WTC11 (cell line): ENCODE data around the gene P2RX2. TPM values are rescaled to one million over a fixed set of nuclear protein-coding genes. Genes with fewer than 3 reads are reported as not detected.

Experiments used
- ATAC-seq: fragments of 200-7000 bp; cut with Tn5 transposase; 2 replicates; pipeline ENCODE4 v1.10.0; 2021; ENCODE audit warnings: mild to moderate bottlenecking, moderate library complexity
- CTCF ChIA-PET: fragments of 300-600 bp; sonication (Branson Sonifier 250); formaldehyde crosslinking; loops from one replicate; lab custom pipeline; 2021; ENCODE audit warnings: antibody characterized with exemption; lab: Charles Lee
- POLR2A ChIA-PET: fragments of 350-600 bp; sonication (Branson Sonifier 250); formaldehyde crosslinking; loops from one replicate; lab custom pipeline; 2021; ENCODE audit warnings: antibody characterized with exemption; lab: Charles Lee
- DNase-seq: peaks from one replicate; pipeline ENCODE4 v3.0.0; 2021; ENCODE audit warnings: low spot score
- H3K27ac Mint-ChIP-seq: 2 replicates; pipeline ENCODE4 v1.8.0; 2021; ENCODE audit warnings: mixed read lengths
- H3K27me3 Mint-ChIP-seq: 2 replicates; pipeline ENCODE4 v1.8.0; 2021; ENCODE audit warnings: low read depth, mild to moderate bottlenecking, moderate library complexity, mixed read lengths
- H3K36me3 Mint-ChIP-seq: 2 replicates; pipeline ENCODE4 v1.8.0; 2021; ENCODE audit warnings: mixed read lengths
- H3K4me1 Mint-ChIP-seq: 2 replicates; pipeline ENCODE4 v1.8.0; 2022; ENCODE audit warnings: mixed read lengths
- H3K4me3 Mint-ChIP-seq: 2 replicates; pipeline ENCODE4 v1.8.0; 2021; ENCODE audit warnings: mild to moderate bottlenecking, moderate library complexity, mixed read lengths
- H3K9me3 Mint-ChIP-seq: 2 replicates; pipeline ENCODE4 v1.8.0; 2021; ENCODE audit warnings: mixed read lengths
- ESRRA ChIP-seq: sonication (generic); formaldehyde crosslinking; IDR thresholded peaks from 2 replicates; pipeline ENCODE4 v1.8.1; 2022; ENCODE audit warnings: mild to moderate bottlenecking, missing genetic modification reagents, borderline replicate concordance
- GABPB1 ChIP-seq: sonication (generic); formaldehyde crosslinking; IDR thresholded peaks from 2 replicates; pipeline ENCODE4 v1.8.1; 2023; ENCODE audit warnings: mild to moderate bottlenecking, missing genetic modification reagents
- KAT7 ChIP-seq: sonication (generic); formaldehyde crosslinking; IDR thresholded peaks from 2 replicates; pipeline ENCODE4 v1.8.1; 2023; ENCODE audit warnings: missing genetic modification reagents, mild to moderate bottlenecking, borderline replicate concordance
- MXD4 ChIP-seq: fragments of 250-450 bp; sonication (Bioruptor Pico); IDR thresholded peaks from 2 replicates; pipeline ENCODE4 v1.8.0; 2021; ENCODE audit warnings: mild to moderate bottlenecking, moderate library complexity, borderline replicate concordance
- MYBL2 ChIP-seq: sonication (generic); formaldehyde crosslinking; IDR thresholded peaks from 2 replicates; pipeline ENCODE4 v1.8.1; 2023; ENCODE audit warnings: mild to moderate bottlenecking, moderate library complexity, missing genetic modification reagents
- NR1H2 ChIP-seq: sonication (generic); formaldehyde crosslinking; IDR thresholded peaks from 2 replicates; pipeline ENCODE4 v1.9.0; 2021; ENCODE audit warnings: mild to moderate bottlenecking, moderate library complexity, missing genetic modification reagents
- ZNF219 ChIP-seq: sonication (generic); formaldehyde crosslinking; IDR thresholded peaks from 2 replicates; pipeline ENCODE4 v1.8.0; 2023; ENCODE audit warnings: missing genetic modification reagents, mild to moderate bottlenecking, borderline replicate concordance
- ZNF263 ChIP-seq: sonication (generic); formaldehyde crosslinking; IDR thresholded peaks from 2 replicates; pipeline ENCODE4 v1.8.1; 2022; ENCODE audit warnings: low read depth, mild to moderate bottlenecking, moderate library complexity, missing genetic modification reagents
- ZNF317 ChIP-seq: sonication (generic); formaldehyde crosslinking; IDR thresholded peaks from 2 replicates; pipeline ENCODE4 v1.8.1; 2023; ENCODE audit warnings: low read depth, mild to moderate bottlenecking, moderate library complexity, missing genetic modification reagents, borderline replicate concordance
- ZNF671 ChIP-seq: fragments of 250-450 bp; sonication (Bioruptor Pico); IDR thresholded peaks from 2 replicates; pipeline ENCODE4 v1.8.0; 2021; ENCODE audit warnings: mild to moderate bottlenecking
- total RNA-seq: library from RNA; stranded (reverse); gene quantifications from 3 replicates; pipeline ENCODE4 v1.2.3, GENCODE V29; 2021
- TF ChIP-seq, protein P1 (sequence below): sonication (generic); formaldehyde crosslinking; IDR thresholded peaks from 2 replicates; pipeline ENCODE4 v1.8.0; 2022; ENCODE audit warnings: missing genetic modification reagents
- TF ChIP-seq, protein P2 (sequence below): sonication (generic); formaldehyde crosslinking; IDR thresholded peaks from 2 replicates; pipeline ENCODE4 v1.8.1; 2023; ENCODE audit warnings: mild to moderate bottlenecking, missing genetic modification reagents, moderate library complexity
- TF ChIP-seq, protein P3 (sequence below): sonication (generic); formaldehyde crosslinking; IDR thresholded peaks from 2 replicates; pipeline ENCODE4 v1.8.1; 2023; ENCODE audit warnings: mild to moderate bottlenecking, moderate library complexity, missing genetic modification reagents
- TF ChIP-seq, protein P4 (sequence below): sonication (generic); formaldehyde crosslinking; IDR thresholded peaks from 2 replicates; pipeline ENCODE4 v1.8.0; 2022; ENCODE audit warnings: mild to moderate bottlenecking, missing genetic modification reagents
- TF ChIP-seq, protein P5 (sequence below): fragments of 250-450 bp; sonication (Bioruptor Pico); IDR thresholded peaks from 2 replicates; pipeline ENCODE4 v2.1.2; 2022; ENCODE audit warnings: mild to moderate bottlenecking, moderate library complexity
- TF ChIP-seq, protein P6 (sequence below): sonication (generic); formaldehyde crosslinking; IDR thresholded peaks from 2 replicates; pipeline ENCODE4 v1.8.0; 2023; ENCODE audit warnings: mild to moderate bottlenecking, missing genetic modification reagents
- TF ChIP-seq, protein P7 (sequence below): sonication (generic); formaldehyde crosslinking; IDR thresholded peaks from 2 replicates; pipeline ENCODE4 v1.8.1; 2023; ENCODE audit warnings: mild to moderate bottlenecking, missing genetic modification reagents

Gene P2RX2
- total RNA-seq, 1 experiment from 2014 or later = 2.1 TPM

DNA sequence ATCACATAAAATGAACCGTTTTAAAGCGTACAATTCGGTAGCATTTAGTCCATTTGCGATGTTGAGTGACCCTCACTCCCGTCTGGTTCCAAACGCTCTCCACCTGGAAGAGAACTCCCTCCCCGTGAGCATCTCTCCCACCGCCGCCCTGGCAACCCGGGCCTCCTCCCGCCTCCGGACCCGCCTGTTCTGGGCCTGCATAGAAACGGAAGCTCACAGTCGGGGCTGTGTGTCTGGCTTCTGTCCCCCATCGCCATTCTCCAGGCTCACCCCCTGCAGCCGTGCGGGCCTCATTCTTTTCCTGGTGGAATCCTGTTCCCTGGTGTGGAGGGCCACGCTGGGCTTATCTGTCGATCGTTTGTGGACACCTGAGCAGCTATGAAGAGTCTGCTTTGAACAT is 25.5 kb upstream of the P2RX2 start:
- TF ChIP-seq, protein P1, sequence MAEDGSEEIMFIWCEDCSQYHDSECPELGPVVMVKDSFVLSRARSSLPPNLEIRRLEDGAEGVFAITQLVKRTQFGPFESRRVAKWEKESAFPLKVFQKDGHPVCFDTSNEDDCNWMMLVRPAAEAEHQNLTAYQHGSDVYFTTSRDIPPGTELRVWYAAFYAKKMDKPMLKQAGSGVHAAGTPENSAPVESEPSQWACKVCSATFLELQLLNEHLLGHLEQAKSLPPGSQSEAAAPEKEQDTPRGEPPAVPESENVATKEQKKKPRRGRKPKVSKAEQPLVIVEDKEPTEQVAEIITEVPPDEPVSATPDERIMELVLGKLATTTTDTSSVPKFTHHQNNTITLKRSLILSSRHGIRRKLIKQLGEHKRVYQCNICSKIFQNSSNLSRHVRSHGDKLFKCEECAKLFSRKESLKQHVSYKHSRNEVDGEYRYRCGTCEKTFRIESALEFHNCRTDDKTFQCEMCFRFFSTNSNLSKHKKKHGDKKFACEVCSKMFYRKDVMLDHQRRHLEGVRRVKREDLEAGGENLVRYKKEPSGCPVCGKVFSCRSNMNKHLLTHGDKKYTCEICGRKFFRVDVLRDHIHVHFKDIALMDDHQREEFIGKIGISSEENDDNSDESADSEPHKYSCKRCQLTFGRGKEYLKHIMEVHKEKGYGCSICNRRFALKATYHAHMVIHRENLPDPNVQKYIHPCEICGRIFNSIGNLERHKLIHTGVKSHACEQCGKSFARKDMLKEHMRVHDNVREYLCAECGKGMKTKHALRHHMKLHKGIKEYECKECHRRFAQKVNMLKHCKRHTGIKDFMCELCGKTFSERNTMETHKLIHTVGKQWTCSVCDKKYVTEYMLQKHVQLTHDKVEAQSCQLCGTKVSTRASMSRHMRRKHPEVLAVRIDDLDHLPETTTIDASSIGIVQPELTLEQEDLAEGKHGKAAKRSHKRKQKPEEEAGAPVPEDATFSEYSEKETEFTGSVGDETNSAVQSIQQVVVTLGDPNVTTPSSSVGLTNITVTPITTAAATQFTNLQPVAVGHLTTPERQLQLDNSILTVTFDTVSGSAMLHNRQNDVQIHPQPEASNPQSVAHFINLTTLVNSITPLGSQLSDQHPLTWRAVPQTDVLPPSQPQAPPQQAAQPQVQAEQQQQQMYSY (CRISPR knock-in tag) = no peak
- TF ChIP-seq ZNF263 (CRISPR knock-in tag) (no peak), ZNF317 (CRISPR knock-in tag) (no peak), NR1H2 (no peak), KAT7 (CRISPR knock-in tag) (no peak), MYBL2 (CRISPR knock-in tag) (no peak), ZNF219 (CRISPR knock-in tag) (no peak), GABPB1 (no peak), MXD4 (no peak), ESRRA (no peak), ZNF671 (CRISPR knock-in tag) (no peak)
- TF ChIP-seq, protein P2, sequence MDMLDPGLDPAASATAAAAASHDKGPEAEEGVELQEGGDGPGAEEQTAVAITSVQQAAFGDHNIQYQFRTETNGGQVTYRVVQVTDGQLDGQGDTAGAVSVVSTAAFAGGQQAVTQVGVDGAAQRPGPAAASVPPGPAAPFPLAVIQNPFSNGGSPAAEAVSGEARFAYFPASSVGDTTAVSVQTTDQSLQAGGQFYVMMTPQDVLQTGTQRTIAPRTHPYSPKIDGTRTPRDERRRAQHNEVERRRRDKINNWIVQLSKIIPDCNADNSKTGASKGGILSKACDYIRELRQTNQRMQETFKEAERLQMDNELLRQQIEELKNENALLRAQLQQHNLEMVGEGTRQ = no peak
- TF ChIP-seq, protein P3, sequence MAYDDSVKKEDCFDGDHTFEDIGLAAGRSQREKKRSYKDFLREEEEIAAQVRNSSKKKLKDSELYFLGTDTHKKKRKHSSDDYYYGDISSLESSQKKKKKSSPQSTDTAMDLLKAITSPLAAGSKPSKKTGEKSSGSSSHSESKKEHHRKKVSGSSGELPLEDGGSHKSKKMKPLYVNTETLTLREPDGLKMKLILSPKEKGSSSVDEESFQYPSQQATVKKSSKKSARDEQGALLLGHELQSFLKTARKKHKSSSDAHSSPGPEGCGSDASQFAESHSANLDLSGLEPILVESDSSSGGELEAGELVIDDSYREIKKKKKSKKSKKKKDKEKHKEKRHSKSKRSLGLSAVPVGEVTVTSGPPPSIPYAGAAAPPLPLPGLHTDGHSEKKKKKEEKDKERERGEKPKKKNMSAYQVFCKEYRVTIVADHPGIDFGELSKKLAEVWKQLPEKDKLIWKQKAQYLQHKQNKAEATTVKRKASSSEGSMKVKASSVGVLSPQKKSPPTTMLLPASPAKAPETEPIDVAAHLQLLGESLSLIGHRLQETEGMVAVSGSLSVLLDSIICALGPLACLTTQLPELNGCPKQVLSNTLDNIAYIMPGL (CRISPR knock-in tag) = no peak
- TF ChIP-seq, protein P4, sequence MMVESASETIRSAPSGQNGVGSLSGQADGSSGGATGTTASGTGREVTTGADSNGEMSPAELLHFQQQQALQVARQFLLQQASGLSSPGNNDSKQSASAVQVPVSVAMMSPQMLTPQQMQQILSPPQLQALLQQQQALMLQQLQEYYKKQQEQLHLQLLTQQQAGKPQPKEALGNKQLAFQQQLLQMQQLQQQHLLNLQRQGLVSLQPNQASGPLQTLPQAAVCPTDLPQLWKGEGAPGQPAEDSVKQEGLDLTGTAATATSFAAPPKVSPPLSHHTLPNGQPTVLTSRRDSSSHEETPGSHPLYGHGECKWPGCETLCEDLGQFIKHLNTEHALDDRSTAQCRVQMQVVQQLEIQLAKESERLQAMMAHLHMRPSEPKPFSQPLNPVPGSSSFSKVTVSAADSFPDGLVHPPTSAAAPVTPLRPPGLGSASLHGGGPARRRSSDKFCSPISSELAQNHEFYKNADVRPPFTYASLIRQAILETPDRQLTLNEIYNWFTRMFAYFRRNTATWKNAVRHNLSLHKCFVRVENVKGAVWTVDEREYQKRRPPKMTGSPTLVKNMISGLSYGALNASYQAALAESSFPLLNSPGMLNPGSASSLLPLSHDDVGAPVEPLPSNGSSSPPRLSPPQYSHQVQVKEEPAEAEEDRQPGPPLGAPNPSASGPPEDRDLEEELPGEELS (CRISPR knock-in tag) = no peak
- TF ChIP-seq, protein P5, sequence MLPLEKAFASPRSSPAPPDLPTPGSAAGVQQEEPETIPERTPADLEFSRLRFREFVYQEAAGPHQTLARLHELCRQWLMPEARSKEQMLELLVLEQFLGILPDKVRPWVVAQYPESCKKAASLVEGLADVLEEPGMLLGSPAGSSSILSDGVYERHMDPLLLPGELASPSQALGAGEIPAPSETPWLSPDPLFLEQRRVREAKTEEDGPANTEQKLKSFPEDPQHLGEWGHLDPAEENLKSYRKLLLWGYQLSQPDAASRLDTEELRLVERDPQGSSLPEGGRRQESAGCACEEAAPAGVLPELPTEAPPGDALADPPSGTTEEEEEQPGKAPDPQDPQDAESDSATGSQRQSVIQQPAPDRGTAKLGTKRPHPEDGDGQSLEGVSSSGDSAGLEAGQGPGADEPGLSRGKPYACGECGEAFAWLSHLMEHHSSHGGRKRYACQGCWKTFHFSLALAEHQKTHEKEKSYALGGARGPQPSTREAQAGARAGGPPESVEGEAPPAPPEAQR (CRISPR knock-in tag) = no peak
- TF ChIP-seq, protein P6, sequence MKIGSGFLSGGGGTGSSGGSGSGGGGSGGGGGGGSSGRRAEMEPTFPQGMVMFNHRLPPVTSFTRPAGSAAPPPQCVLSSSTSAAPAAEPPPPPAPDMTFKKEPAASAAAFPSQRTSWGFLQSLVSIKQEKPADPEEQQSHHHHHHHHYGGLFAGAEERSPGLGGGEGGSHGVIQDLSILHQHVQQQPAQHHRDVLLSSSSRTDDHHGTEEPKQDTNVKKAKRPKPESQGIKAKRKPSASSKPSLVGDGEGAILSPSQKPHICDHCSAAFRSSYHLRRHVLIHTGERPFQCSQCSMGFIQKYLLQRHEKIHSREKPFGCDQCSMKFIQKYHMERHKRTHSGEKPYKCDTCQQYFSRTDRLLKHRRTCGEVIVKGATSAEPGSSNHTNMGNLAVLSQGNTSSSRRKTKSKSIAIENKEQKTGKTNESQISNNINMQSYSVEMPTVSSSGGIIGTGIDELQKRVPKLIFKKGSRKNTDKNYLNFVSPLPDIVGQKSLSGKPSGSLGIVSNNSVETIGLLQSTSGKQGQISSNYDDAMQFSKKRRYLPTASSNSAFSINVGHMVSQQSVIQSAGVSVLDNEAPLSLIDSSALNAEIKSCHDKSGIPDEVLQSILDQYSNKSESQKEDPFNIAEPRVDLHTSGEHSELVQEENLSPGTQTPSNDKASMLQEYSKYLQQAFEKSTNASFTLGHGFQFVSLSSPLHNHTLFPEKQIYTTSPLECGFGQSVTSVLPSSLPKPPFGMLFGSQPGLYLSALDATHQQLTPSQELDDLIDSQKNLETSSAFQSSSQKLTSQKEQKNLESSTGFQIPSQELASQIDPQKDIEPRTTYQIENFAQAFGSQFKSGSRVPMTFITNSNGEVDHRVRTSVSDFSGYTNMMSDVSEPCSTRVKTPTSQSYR (CRISPR knock-in tag) = no peak
- TF ChIP-seq, protein P7, sequence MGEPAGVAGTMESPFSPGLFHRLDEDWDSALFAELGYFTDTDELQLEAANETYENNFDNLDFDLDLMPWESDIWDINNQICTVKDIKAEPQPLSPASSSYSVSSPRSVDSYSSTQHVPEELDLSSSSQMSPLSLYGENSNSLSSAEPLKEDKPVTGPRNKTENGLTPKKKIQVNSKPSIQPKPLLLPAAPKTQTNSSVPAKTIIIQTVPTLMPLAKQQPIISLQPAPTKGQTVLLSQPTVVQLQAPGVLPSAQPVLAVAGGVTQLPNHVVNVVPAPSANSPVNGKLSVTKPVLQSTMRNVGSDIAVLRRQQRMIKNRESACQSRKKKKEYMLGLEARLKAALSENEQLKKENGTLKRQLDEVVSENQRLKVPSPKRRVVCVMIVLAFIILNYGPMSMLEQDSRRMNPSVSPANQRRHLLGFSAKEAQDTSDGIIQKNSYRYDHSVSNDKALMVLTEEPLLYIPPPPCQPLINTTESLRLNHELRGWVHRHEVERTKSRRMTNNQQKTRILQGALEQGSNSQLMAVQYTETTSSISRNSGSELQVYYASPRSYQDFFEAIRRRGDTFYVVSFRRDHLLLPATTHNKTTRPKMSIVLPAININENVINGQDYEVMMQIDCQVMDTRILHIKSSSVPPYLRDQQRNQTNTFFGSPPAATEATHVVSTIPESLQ (CRISPR knock-in tag) = no peak
- ATAC-seq = no peak
- Mint-ChIP-seq H3K27ac (no peak overlapping the region), H3K36me3 (no peaks in the 10 kb centered on the region), H3K27me3 (peaks cover 96% of the 10 kb centered on the region), H3K9me3 (peaks cover 5% of the 10 kb centered on the region), H3K4me1 (peaks cover 4% of the 10 kb centered on the region; the same call in 1 of the 2 replicates), H3K4me3 (no peak overlapping the region)
- ChIA-PET POLR2A (no interaction called here), CTCF (interaction anchor here (1.1 to 1.6 kb wide), 3 partner anchors 22 to 179 kb away, joined by 3 read pairs; no protein-coding TSS in a partner anchor)
- no peak for DNase-seq
